NCI-H526 treated with DMSO at 0.1 percent for 48 hours (cell line): ENCODE data around the gene SARS1.

Experiments
- DNase-seq: peaks from one replicate; lab custom pipeline; 2025; lab: John Stamatoyannopoulos, UW

SARS1 gene

DNA sequence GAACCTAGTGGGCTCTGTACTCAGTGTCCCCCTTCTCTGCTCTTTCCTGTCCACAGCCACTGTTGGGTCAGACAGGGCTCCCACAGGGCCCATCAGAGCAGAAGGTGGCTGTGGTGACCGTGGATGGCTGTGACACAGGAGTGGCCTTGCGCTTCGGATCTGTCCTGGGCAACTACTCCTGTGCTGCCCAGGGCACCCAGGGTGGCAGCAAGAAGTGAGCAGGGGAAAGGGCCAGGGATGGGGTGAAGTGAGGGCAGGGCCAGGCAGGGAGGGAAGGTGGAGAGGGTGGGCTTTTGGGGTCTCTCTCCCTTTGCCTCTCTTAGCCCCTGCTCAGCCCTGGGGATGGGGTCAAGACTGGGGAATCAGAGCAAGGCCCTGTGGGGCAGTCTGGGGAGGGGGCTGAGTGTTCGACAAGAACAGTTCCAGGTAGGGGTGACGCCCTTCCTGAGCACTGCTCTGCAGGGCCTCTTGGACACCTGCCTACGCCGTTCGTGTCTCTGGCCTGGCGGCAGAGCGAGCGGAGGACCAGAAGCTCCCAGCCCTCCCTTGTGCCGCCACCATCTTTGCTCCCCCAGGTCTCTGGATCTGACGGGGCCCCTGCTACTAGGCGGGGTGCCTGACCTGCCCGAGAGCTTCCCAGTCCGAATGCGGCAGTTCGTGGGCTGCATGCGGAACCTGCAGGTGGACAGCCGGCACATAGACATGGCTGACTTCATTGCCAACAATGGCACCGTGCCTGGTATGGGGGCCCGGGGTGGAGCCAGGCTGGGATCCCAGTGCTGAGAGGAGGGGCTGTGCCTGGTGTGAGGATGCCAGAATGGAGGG lies 48.7 kb downstream of the SARS1 start:
- DNase-seq = no peak

DNA sequence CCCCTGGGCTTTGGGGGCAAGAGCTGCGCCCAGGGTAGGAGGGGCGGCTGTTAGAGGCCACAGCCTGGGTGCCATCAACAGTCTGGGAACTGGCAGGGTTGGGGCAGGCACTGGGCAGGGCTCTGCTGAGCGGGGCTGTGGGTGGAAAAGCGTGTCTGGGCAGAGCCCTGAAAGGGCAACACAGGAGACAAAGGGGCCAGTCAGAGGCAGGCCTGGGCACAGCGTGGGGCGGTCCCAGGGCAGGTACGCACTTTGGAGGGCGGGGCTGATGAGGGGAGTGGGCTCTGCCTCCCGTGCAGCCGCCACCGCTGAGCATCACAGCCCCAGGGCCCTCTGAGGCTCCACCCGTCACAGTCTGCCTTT lies 49.5 kb downstream of the SARS1 start:
- DNase-seq = peak; percentile 89

DNA sequence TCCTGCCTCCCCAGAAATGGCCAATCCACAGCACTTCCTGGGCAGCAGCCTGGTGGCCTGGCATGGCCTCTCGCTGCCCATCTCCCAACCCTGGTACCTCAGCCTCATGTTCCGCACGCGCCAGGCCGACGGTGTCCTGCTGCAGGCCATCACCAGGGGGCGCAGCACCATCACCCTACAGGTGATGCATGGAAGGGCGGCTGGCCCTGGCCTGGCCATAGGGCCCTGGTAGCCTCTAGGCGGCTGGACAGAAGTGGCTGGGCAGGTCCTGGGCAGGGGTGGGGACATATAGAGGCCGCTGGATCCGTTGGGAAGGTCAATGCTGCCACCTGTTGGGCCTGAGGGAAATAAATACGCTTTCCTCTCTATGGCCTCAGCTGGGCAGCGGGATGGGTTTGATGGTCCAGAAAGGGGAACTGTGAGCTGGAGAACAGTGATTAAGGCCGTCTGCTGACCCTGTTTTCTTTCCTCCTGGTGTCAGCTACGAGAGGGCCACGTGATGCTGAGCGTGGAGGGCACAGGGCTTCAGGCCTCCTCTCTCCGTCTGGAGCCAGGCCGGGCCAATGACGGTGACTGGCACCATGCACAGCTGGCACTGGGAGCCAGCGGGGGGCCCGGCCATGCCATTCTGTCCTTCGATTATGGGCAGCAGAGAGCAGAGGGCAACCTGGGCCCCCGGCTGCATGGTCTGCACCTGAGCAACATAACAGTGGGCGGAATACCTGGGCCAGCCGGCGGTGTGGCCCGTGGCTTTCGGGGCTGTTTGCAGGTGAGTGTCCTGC lies 50.1 kb downstream of the SARS1 start:
- peak; percentile 88 for DNase-seq

DNA sequence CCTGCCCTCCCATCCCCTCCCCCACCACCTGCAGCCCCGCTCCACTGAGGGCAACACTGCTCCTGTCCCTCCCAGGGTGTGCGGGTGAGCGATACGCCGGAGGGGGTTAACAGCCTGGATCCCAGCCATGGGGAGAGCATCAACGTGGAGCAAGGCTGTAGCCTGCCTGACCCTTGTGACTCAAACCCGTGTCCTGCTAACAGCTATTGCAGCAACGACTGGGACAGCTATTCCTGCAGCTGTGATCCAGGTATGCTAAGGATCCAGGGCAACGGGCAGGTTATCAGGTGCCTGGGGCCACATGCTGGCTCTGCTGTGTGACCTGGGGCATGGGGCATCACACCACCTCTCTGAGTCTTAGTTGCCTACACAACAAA lies 50.6 kb downstream of the SARS1 start:
- DNase-seq = no peak

DNA sequence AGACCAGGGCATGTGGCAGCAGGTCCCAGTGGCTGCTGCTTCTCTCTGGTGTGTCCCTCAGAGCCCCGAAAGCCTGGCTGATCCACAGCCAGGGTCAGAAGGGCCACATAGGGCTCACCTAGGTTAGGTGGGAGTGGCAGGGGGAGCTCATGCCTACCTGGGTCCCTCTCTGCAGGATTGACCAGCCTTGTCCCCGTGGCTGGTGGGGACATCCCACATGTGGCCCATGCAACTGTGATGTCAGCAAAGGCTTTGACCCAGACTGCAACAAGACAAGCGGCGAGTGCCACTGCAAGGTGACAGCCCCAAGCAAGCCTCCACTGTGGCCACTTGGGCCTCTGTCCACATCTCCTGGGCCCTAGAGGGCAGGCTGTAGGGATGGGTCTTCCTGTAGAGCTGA lies 51.3 kb downstream of the SARS1 start:
- no peak for DNase-seq

DNA sequence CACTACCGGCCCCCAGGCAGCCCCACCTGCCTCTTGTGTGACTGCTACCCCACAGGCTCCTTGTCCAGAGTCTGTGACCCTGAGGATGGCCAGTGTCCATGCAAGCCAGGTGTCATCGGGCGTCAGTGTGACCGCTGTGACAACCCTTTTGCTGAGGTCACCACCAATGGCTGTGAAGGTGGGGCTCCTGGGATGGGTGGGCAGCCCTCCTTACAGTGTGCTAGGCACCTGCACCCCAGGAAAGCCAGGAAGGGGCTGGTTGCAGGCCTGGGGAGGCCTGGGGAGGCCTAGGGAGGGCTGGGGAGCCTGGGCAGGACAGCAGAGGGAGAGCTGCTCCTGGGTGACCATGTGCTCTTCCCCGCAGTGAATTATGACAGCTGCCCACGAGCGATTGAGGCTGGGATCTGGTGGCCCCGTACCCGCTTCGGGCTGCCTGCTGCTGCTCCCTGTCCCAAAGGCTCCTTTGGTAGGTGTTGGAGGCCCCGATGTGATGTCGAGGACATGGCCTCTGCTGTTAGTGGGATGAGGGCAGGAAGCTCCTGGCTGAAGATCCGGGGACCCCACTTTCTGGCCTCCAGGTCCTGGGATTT lies 52.1 kb downstream of the SARS1 start:
- DNase-seq = no peak

DNA sequence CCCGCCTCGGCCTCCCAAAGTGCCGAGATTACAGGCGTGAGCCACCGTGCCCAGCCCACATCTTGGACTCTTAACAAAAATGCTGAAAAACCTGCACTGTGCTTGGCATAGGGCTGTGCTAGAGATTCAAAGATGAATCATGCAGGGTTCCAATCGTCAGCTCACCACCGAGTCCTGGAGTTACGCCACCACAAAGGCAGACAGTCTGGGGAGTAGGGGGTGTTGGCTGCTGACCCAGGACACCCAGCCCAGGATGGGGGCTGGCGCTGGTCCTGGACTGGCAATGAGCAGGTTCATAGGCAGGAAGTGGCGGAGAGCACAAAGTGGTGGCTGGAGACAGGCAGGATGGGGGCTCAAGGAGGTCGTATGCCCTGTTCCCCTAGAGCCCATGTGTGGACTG lies 53.2 kb downstream of the SARS1 start:
- DNase-seq = no peak

DNA sequence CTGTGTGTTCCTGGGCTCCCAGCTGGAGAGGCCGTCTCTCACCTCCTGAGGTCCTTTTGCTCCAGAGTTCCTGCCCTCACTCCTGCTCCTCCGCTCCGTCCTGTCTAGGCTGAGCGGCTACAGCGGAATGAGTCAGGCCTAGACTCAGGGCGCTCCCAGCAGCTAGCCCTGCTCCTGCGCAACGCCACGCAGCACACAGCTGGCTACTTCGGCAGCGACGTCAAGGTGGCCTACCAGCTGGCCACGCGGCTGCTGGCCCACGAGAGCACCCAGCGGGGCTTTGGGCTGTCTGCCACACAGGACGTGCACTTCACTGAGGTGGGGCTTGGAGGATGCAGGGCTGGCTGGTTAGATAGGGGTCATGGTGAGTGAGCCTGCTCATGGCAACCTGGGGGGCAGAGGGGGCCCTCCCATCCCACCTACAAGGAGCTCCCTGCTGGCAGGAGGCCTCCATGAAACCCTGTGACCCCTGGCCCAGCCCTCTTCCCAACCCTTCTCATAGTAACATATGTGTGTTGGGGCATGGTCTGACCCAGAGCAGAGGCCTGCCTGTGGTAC lies 54.1 kb downstream of the SARS1 start:
- DNase-seq = no peak

DNA sequence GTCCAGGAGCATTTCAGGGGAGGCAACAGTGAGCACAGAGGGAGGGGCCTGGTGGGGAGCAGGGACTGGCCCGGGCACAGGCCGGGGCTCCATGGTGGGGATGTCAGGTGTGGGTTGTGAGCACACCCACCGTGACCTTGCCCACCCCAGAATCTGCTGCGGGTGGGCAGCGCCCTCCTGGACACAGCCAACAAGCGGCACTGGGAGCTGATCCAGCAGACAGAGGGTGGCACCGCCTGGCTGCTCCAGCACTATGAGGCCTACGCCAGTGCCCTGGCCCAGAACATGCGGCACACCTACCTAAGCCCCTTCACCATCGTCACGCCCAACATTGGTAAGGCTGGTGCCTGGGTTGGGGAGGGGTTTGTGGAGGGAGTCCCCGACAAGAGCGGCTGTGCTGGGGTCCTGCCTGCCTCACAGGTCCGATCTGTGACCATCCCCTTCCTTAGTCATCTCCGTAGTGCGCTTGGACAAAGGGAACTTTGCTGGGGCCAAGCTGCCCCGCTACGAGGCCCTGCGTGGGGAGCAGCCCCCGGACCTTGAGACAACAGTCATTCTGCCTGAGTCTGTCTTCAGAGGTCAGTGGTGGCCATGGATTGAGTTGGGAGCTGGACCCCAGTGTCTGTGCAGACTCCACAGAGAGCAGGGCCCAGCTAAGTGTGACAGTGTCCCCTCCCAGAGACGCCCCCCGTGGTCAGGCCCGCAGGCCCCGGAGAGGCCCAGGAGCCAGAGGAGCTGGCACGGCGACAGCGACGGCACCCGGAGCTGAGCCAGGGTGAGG lies 54.9 kb downstream of the SARS1 start:
- no peak for DNase-seq

DNA sequence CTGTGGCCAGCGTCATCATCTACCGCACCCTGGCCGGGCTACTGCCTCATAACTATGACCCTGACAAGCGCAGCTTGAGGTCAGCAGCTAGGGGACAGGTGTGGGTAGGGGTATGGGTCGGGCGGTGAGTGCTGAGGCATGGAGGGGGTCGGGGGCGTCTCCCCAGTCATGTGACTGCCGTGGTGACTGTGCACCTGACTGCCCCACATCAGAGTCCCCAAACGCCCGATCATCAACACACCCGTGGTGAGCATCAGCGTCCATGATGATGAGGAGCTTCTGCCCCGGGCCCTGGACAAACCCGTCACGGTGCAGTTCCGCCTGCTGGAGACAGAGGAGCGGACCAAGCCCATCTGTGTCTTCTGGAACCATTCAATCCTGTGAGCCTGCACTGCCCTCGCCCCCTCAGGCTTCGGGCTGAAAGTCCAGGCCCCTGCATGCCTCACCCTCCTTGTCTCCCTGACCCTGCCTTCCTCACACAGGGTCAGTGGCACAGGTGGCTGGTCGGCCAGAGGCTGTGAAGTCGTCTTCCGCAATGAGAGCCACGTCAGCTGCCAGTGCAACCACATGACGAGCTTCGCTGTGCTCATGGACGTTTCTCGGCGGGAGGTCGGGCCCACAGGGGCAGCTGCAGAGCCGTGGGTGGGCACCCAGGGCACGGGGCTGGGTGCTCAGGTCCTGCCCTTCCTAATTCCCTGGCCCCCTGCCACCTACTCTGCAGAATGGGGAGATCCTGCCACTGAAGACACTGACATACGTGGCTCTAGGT lies 55.7 kb downstream of the SARS1 start:
- DNase-seq = no peak

DNA sequence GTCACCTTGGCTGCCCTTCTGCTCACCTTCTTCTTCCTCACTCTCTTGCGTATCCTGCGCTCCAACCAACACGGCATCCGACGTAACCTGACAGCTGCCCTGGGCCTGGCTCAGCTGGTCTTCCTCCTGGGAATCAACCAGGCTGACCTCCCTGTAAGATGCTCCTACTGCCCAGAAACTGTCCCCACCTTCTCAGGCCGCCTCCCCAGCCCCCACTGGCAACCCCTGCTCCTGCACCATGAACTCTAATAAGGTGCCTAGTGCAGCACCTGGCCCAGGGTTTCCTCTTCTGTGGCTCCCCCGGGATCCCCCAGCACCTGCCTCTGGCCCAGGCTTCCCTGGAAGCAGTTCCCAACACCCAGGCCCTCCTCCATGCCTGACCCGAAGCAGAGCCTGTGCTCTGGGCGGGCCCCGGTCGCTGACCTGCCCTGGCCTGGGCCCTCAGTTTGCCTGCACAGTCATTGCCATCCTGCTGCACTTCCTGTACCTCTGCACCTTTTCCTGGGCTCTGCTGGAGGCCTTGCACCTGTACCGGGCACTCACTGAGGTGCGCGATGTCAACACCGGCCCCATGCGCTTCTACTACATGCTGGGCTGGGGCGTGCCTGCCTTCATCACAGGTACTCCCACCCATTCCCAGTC lies 56.4 kb downstream of the SARS1 start:
- no peak for DNase-seq

DNA sequence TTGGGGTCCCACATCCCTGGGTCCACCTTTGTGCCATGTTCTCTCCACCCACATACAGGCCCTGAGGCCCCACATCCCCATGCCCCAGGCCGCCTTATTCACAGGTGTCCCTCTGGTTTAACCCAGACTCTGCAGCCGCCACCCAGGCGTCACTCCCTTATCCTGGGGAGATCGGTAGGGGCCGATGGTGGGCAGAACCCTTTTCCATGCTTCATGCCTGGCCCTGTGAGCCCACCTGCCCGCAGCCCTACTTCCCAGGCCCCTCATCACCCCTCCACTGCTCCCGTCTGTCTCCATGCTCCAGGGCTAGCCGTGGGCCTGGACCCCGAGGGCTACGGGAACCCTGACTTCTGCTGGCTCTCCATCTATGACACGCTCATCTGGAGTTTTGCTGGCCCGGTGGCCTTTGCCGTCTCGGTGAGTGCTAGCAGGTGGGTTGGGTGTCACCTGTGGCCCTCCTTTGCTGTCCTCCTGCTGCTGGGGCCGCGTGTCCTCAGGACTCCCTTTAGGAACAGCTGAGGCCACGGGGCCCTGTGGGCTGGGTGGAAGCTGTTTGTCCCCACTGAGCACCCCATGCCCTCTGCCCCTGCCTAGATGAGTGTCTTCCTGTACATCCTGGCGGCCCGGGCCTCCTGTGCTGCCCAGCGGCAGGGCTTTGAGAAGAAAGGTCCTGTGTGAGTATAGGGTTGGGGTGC lies 57.1 kb downstream of the SARS1 start:
- DNase-seq = no peak

DNA sequence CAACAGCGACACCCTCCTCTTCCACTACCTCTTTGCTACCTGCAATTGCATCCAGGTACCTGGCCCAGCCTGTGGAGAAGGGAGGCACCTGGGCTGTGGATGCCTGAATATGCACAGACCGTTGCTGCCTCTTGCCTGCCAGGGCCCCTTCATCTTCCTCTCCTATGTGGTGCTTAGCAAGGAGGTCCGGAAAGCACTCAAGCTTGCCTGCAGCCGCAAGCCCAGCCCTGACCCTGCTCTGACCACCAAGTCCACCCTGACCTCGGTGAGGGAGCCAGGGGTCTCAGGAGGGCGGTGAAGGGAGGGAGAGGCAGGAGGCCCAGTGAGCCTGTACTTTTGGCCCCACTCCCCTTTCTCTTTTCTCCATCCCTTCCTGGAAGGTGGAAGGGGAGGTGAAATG lies 57.7 kb downstream of the SARS1 start:
- DNase-seq = no peak

DNA sequence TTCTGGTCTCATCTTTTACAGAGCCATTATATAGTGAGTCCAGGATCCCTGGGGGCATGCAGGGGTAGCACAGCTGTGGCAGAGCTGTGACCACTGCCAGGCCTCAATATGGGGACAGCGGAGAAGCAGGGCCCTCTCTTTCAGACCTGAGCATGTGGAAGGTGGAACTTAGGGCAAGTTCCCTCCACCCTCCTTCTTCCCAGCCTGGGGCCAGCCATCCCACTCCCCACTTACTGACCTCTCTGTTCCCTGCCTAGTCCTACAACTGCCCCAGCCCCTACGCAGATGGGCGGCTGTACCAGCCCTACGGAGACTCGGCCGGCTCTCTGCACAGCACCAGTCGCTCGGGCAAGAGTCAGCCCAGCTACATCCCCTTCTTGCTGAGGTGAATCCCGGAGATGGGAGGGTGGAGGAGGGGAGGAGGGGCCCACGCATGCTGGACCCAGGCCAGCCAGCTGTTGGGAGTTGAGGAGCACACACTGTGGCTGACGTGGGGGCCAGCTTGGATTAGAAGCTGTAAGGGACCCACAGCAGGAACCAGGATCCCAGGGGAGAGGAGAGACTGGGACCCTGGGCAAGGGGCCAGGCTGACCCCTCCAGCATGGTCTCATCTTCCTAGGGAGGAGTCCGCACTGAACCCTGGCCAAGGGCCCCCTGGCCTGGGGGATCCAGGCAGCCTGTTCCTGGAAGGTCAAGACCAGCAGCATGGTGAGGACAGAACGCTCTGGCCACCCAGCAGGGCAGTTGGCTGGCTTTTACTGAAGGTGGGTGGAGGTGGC lies 58.5 kb downstream of the SARS1 start:
- no peak for DNase-seq

DNA sequence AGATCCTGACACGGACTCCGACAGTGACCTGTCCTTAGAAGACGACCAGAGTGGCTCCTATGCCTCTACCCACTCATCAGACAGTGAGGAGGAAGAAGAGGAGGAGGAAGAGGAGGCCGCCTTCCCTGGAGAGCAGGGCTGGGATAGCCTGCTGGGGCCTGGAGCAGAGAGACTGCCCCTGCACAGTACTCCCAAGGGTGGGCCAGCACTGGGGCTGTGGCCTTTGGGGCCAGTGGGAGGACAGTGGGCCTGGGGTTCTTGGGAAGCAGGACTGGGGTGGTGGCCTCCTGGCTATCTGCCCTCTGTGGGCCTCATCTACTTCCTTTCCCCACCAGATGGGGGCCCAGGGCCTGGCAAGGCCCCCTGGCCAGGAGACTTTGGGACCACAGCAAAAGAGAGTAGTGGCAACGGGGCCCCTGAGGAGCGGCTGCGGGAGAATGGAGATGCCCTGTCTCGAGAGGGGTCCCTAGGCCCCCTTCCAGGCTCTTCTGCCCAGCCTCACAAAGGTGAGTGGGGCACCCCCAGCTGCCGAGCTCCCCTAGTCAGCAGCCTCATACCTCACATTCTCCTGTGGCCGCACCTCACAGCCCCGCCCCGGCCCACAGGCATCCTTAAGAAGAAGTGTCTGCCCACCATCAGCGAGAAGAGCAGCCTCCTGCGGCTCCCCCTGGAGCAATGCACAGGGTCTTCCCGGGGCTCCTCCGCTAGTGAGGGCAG lies 59.3 kb downstream of the SARS1 start:
- DNase-seq = no peak

DNA sequence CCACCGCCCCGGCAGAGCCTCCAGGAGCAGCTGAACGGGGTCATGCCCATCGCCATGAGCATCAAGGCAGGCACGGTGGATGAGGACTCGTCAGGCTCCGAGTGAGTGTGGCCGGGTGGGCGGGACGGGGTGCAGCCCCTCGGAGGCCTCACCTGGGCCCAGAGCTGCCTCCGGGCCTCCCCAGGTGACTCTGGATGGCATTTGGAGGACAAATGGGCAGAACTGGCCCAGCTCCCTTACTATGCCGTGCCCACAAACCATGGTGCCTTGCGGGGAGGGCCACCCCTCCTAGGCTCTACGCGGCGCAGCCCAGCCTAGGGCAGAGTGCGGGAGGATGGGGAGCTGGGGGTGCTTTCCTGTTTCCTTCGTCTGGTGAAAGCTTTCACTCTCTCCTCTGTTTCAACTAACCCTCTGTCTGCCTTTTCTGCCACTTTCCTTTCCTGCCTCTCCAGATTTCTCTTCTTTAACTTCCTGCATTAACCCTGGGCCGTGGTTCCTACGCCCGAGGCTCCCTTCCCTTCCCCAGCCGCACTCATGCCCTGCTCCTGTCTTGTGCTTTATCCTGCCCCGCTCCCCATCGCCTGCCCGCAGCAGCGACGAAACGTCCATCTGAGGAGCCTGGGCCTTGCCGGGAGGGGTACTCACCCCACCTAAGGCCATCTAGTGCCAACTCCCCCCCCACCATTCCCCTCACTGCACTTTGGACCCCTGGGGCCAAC lies 60.0 kb downstream of the SARS1 start:
- no peak for DNase-seq

DNA sequence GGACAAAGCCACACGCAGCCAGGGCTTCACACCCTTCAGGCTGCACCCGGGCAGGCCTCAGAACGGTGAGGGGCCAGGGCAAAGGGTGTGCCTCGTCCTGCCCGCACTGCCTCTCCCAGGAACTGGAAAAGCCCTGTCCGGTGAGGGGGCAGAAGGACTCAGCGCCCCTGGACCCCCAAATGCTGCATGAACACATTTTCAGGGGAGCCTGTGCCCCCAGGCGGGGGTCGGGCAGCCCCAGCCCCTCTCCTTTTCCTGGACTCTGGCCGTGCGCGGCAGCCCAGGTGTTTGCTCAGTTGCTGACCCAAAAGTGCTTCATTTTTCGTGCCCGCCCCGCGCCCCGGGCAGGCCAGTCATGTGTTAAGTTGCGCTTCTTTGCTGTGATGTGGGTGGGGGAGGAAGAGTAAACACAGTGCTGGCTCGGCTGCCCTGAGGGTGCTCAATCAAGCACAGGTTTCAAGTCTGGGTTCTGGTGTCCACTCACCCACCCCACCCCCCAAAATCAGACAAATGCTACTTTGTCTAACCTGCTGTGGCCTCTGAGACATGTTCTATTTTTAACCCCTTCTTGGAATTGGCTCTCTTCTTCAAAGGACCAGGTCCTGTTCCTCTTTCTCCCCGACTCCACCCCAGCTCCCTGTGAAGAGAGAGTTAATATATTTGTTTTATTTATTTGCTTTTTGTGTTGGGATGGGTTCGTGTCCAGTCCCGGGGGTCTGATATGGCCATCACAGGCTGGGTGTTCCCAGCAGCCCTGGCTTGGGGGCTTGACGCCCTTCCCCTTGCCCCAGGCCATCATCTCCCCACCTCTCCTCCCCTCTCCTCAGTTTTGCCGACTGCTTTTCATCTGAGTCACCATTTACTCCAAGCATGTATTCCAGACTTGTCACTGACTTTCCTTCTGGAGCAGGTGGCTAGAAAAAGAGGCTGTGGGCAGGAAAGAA lies 61.1 kb downstream of the SARS1 start:
- peak; percentile 70 for DNase-seq
